K562 (cell line): ENCODE measurements around the gene ARMC7. TPM values are rescaled to one million over a fixed set of nuclear protein-coding genes. Genes with fewer than 3 reads are reported as not detected.

Experiments used
- HDAC6 ChIP-seq: IDR thresholded peaks from 2 replicates; pipeline ENCODE4 v1.6.1; 2012; ENCODE audit warnings: low read depth, mild to moderate bottlenecking, control low read depth, inconsistent platforms, low read length, moderate library complexity
- LARP7 ChIP-seq: fragments of 450-650 bp; IDR thresholded peaks from 2 replicates; pipeline ENCODE4 v1.6.1; 2016
- MCM2 ChIP-seq: fragments of 450-650 bp; IDR thresholded peaks from 2 replicates; pipeline ENCODE4 v1.6.1; 2017; ENCODE audit warnings: low read depth, mild to moderate bottlenecking
- NKRF ChIP-seq: fragments of 450-650 bp; IDR thresholded peaks from 2 replicates; pipeline ENCODE4 v1.6.1; 2016; ENCODE audit warnings: borderline replicate concordance
- PML ChIP-seq: IDR thresholded peaks from 2 replicates; pipeline ENCODE4 v1.6.1; 2012; ENCODE audit warnings: low read length, inconsistent platforms
- POU5F1 ChIP-seq: fragments of 150-350 bp; IDR thresholded peaks from 2 replicates; pipeline ENCODE4 v1.6.1; 2014; ENCODE audit warnings: borderline replicate concordance, low read length, low read depth, mild to moderate bottlenecking; ENCODE audit not compliant: partially characterized antibody
- SPI1 ChIP-seq: IDR thresholded peaks from 2 replicates; pipeline ENCODE4 v1.6.1; 2011; ENCODE audit warnings: low read depth, low read length, control low read depth, borderline replicate concordance
- TCF3 ChIP-seq: sonication (generic); formaldehyde crosslinking; IDR thresholded peaks from 2 replicates; pipeline ENCODE4 v1.4.0; 2020; ENCODE audit warnings: mild to moderate bottlenecking, missing genetic modification reagents
- TFAM ChIP-seq: fragments of 250-450 bp; sonication (Bioruptor Pico); conservative IDR thresholded peaks from 2 replicates; pipeline ENCODE4 v1.5.0; 2021; ENCODE audit warnings: mild to moderate bottlenecking, moderate library complexity
- U2AF2 ChIP-seq: fragments of 200-400 bp; formaldehyde crosslinking; optimal IDR thresholded peaks from 2 replicates; pipeline ENCODE3; 2017; ENCODE audit warnings: low read depth, mild to moderate bottlenecking, low read length
- ZC3H11A ChIP-seq: IDR thresholded peaks from 2 replicates; pipeline ENCODE4 v1.6.1; 2012; ENCODE audit warnings: low read depth, low read length, improper control_type of control experiment
- ZKSCAN3 ChIP-seq: fragments of 250-450 bp; sonication (Bioruptor Pico); IDR thresholded peaks from 2 replicates; pipeline ENCODE4 v1.4.0; 2020
- ZNF197 ChIP-seq: fragments of 200-800 bp; sonication (Bioruptor generic); IDR thresholded peaks from 2 replicates; pipeline ENCODE4 v1.6.1; 2016; ENCODE audit warnings: low read depth, missing genetic modification characterization, missing compliant biosample characterization
- ZZZ3 ChIP-seq: fragments of 450-650 bp; IDR thresholded peaks from 2 replicates; pipeline ENCODE4 v1.6.1; 2016; ENCODE audit warnings: antibody characterized with exemption, mild to moderate bottlenecking, moderate library complexity
- polyA plus RNA-seq, 8 experiments: library from polyadenylated mRNA; depleted of rRNA in 4 of 8; stranded (reverse) in 5 of 8; unstranded in 3 of 8; fragments of >200 nt; fragmentation: Nextera tagmentation in 2 of 8; fragmentation: Illumina TruSeq in 1 of 8; extraction: Ambion mirVana in 2 of 8; extraction: Trizol in 1 of 8; gene quantifications; 2 replicates each; pipeline versions ENCODE4 v1.2.1 to v1.2.3, GENCODE V29; 2011 to 2014; ENCODE audit warnings: inconsistent platforms in 1 of 8, missing spikeins in 1 of 8
- total RNA-seq, 7 experiments: library from RNA; depleted of rRNA in 6 of 7; stranded (reverse); fragments of >200 nt in 6 of 7; fragmentation: Illumina TruSeq in 2 of 7; extraction: Trizol in 2 of 7; gene quantifications; 2 replicates each; pipeline versions ENCODE4 v1.2.1 to v1.2.3, GENCODE V29; 2011 to 2021; ENCODE audit warnings: low replicate concordance in 1 of 7
- TF ChIP-seq, protein P1 (sequence below): fragments of 250-450 bp; sonication (Bioruptor Pico); IDR thresholded peaks from 2 replicates; pipeline ENCODE4 v1.8.0; 2022; ENCODE audit warnings: inconsistent platforms
- TF ChIP-seq, protein P2 (sequence below): sonication (generic); formaldehyde crosslinking; IDR thresholded peaks from 2 replicates; pipeline ENCODE4 v1.8.0; 2023; ENCODE audit warnings: mild to moderate bottlenecking, missing genetic modification reagents
- TF ChIP-seq, protein P3 (sequence below): fragments of 450-650 bp; formaldehyde crosslinking; IDR thresholded peaks from 2 replicates; pipeline ENCODE4 v1.4.0; 2020; ENCODE audit warnings: mild to moderate bottlenecking, moderate library complexity
- TF ChIP-seq, protein P4 (sequence below): fragments of 250-450 bp; sonication (Bioruptor Pico); IDR thresholded peaks from 2 replicates; pipeline ENCODE4 v1.8.0; 2022; ENCODE audit warnings: moderate library complexity, mild to moderate bottlenecking, inconsistent platforms

ARMC7 gene
- total and polyA plus RNA-seq, 9 of the 15 experiments (the other 6 are each of a cell fraction or from before 2014, with no cell fraction given) = 1.4 to 15.2 (median 5.9) TPM

DNA sequence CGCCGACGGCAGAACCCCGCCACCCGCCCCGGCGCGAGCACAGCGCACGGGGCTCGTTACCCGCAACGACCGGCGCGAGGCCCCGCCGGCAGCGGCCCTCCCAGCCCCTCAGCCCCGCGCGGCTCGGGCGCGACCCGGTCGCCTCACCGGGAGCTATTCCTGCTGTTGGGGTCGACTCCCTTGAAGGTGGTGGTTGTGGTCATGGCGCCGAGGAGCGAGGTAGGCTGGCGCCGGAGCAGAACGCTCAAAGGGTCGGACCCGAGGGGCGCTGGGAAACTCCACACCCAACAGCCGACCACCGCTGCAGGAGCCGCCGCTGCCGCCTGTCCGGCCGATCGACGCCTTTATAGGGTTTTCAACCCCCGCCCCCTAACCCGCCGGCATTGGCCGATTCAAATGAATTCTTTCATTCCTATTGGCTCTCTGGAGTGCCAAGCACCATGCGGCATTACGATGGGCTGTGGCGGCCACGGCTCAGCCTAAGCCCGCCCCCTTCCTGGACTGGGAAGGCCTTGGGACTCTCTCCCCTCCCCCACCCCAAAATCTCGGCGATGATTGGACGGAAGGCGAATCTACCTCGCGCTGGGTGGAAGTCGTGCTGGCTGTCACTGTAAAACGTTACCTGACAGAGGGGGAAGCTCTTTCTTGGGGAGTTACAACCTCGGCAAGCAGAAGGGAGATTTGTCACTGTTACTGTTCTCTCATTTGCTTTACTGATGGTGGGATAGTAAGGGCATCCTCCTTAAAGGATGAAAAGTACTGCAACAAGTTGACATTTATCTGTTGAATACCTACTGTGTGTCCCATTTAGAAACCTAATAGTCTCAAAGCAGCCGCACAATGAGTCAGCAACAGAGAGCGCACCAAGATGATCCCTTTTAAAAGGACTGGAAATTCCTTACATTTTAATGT lies 44.7 kb downstream of the ARMC7 start, which contains the start of gene JPT1 (continued):
- TF ChIP-seq, protein P1, sequence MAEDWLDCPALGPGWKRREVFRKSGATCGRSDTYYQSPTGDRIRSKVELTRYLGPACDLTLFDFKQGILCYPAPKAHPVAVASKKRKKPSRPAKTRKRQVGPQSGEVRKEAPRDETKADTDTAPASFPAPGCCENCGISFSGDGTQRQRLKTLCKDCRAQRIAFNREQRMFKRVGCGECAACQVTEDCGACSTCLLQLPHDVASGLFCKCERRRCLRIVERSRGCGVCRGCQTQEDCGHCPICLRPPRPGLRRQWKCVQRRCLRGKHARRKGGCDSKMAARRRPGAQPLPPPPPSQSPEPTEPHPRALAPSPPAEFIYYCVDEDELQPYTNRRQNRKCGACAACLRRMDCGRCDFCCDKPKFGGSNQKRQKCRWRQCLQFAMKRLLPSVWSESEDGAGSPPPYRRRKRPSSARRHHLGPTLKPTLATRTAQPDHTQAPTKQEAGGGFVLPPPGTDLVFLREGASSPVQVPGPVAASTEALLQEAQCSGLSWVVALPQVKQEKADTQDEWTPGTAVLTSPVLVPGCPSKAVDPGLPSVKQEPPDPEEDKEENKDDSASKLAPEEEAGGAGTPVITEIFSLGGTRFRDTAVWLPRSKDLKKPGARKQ (CRISPR knock-in tag) = no peak
- TF ChIP-seq, protein P2, sequence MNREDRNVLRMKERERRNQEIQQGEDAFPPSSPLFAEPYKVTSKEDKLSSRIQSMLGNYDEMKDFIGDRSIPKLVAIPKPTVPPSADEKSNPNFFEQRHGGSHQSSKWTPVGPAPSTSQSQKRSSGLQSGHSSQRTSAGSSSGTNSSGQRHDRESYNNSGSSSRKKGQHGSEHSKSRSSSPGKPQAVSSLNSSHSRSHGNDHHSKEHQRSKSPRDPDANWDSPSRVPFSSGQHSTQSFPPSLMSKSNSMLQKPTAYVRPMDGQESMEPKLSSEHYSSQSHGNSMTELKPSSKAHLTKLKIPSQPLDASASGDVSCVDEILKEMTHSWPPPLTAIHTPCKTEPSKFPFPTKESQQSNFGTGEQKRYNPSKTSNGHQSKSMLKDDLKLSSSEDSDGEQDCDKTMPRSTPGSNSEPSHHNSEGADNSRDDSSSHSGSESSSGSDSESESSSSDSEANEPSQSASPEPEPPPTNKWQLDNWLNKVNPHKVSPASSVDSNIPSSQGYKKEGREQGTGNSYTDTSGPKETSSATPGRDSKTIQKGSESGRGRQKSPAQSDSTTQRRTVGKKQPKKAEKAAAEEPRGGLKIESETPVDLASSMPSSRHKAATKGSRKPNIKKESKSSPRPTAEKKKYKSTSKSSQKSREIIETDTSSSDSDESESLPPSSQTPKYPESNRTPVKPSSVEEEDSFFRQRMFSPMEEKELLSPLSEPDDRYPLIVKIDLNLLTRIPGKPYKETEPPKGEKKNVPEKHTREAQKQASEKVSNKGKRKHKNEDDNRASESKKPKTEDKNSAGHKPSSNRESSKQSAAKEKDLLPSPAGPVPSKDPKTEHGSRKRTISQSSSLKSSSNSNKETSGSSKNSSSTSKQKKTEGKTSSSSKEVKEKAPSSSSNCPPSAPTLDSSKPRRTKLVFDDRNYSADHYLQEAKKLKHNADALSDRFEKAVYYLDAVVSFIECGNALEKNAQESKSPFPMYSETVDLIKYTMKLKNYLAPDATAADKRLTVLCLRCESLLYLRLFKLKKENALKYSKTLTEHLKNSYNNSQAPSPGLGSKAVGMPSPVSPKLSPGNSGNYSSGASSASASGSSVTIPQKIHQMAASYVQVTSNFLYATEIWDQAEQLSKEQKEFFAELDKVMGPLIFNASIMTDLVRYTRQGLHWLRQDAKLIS (CRISPR knock-in tag) = peak; percentile 90
- TF ChIP-seq PML (peak; percentile 87), SPI1 (no peak), ZNF197 (CRISPR knock-in tag) (no peak), LARP7 (no peak), MCM2 (no peak), ZZZ3 (no peak), TFAM (CRISPR knock-in tag) (no peak), TCF3 (no peak), NKRF (peak; percentile 56; the same call in 1 of the 2 replicates), U2AF2 (no peak), ZKSCAN3 (CRISPR knock-in tag) (no peak), ZC3H11A (no peak), POU5F1 (no peak), HDAC6 (no peak)
- TF ChIP-seq, protein P3, sequence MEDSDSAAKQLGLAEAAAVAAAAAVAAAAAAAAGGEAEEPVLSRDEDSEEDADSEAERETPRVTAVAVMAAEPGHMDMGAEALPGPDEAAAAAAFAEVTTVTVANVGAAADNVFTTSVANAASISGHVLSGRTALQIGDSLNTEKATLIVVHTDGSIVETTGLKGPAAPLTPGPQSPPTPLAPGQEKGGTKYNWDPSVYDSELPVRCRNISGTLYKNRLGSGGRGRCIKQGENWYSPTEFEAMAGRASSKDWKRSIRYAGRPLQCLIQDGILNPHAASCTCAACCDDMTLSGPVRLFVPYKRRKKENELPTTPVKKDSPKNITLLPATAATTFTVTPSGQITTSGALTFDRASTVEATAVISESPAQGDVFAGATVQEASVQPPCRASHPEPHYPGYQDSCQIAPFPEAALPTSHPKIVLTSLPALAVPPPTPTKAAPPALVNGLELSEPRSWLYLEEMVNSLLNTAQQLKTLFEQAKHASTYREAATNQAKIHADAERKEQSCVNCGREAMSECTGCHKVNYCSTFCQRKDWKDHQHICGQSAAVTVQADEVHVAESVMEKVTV (CRISPR knock-in tag) = no peak
- TF ChIP-seq, protein P4, sequence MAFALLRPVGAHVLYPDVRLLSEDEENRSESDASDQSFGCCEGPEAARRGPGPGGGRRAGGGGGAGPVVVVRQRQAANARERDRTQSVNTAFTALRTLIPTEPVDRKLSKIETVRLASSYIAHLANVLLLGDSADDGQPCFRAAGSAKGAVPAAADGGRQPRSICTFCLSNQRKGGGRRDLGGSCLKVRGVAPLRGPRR (CRISPR knock-in tag) = no peak
